OCI-LY1 (cell line): ENCODE data around the gene C17orf114.

Experiments
- H2AFZ ChIP-seq: fragments of 200-600 bp; sonication (generic), shearing (Covaris generic); 2 replicates; pipeline ENCODE4 v1.6.0; 2014; ENCODE audit warnings: antibody characterized with exemption, mild to moderate bottlenecking, low read length
- H3F3A ChIP-seq: fragments of 200-600 bp; sonication (generic), shearing (Covaris generic); 2 replicates; pipeline ENCODE4 v1.6.0; 2014; ENCODE audit warnings: mild to moderate bottlenecking, antibody characterized with exemption, low read length, moderate library complexity; ENCODE audit not compliant: insufficient read depth
- H3K27ac ChIP-seq: fragments of 200-600 bp; sonication (generic); 2 replicates; pipeline ENCODE4 v1.5.1; 2014; ENCODE audit warnings: low read length, mixed run types, mild to moderate bottlenecking, low read depth; ENCODE audit not compliant: poor library complexity, severe bottlenecking
- H3K27me3 ChIP-seq: fragments of 200-600 bp; sonication (generic); 2 replicates; pipeline ENCODE4 v1.6.0; 2014; ENCODE audit warnings: antibody characterized with exemption, mild to moderate bottlenecking, low read length, moderate library complexity; ENCODE audit not compliant: insufficient read depth
- H3K36me3 ChIP-seq: fragments of 200-600 bp; sonication (generic); 2 replicates; pipeline ENCODE4 v1.6.1; 2014; ENCODE audit warnings: mild to moderate bottlenecking, antibody characterized with exemption, low read length, moderate library complexity, mixed read lengths; ENCODE audit not compliant: insufficient read depth
- H3K4me1 ChIP-seq: fragments of 200-600 bp; sonication (generic); 2 replicates; pipeline ENCODE4 v1.5.1; 2014; ENCODE audit warnings: mild to moderate bottlenecking, low read length, moderate library complexity; ENCODE audit not compliant: insufficient read depth, severe bottlenecking
- H3K4me2 ChIP-seq: fragments of 200-600 bp; sonication (generic), shearing (Covaris generic); 2 replicates; pipeline ENCODE4 v1.6.1; 2014; ENCODE audit warnings: low read length
- H3K4me3 ChIP-seq: fragments of 200-600 bp; sonication (generic); 2 replicates; pipeline ENCODE4 v1.5.1; 2014; ENCODE audit warnings: low read length, low read depth, mild to moderate bottlenecking, mixed read lengths; ENCODE audit not compliant: poor library complexity, severe bottlenecking
- H3K79me2 ChIP-seq: fragments of 200-600 bp; shearing (Covaris generic); 2 replicates; pipeline ENCODE4 v1.6.1; 2016; ENCODE audit warnings: mixed run types, low read length, mixed read lengths; ENCODE audit not compliant: insufficient read depth
- H3K9ac ChIP-seq: fragments of 200-600 bp; sonication (generic), shearing (Covaris generic); 2 replicates; pipeline ENCODE4 v1.6.1; 2014; ENCODE audit warnings: mild to moderate bottlenecking, low read length, mixed read lengths
- H3K9me2 ChIP-seq: fragments of 200-600 bp; sonication (generic), shearing (Covaris generic); 2 replicates; pipeline ENCODE4 v1.6.1; 2014; ENCODE audit warnings: low read depth, mild to moderate bottlenecking, low read length, mixed read lengths
- H3K9me3 ChIP-seq: fragments of 200-600 bp; shearing (Covaris generic); 2 replicates; pipeline ENCODE4 v1.6.1; 2014; ENCODE audit warnings: low read length, mixed read lengths
- H4K20me1 ChIP-seq: fragments of 200-600 bp; sonication (generic), shearing (Covaris generic); 2 replicates; pipeline ENCODE4 v1.6.0; 2016; ENCODE audit warnings: mild to moderate bottlenecking, low read length; ENCODE audit not compliant: insufficient read depth
- CTCF ChIP-seq: fragments of 200-600 bp; sonication (generic), shearing (Covaris generic); IDR thresholded peaks from 2 replicates; pipeline ENCODE4 v1.5.1; 2017; ENCODE audit warnings: mild to moderate bottlenecking, antibody characterized with exemption, low read length, moderate library complexity, mixed read lengths
- EZH2 ChIP-seq: fragments of 200-600 bp; sonication (generic), shearing (Covaris generic); IDR thresholded peaks from 2 replicates; pipeline ENCODE4 v1.8.0; 2017; ENCODE audit warnings: borderline replicate concordance, mixed run types, mild to moderate bottlenecking, antibody characterized with exemption, low read length, moderate library complexity, mixed read lengths

Gene C17orf114

DNA sequence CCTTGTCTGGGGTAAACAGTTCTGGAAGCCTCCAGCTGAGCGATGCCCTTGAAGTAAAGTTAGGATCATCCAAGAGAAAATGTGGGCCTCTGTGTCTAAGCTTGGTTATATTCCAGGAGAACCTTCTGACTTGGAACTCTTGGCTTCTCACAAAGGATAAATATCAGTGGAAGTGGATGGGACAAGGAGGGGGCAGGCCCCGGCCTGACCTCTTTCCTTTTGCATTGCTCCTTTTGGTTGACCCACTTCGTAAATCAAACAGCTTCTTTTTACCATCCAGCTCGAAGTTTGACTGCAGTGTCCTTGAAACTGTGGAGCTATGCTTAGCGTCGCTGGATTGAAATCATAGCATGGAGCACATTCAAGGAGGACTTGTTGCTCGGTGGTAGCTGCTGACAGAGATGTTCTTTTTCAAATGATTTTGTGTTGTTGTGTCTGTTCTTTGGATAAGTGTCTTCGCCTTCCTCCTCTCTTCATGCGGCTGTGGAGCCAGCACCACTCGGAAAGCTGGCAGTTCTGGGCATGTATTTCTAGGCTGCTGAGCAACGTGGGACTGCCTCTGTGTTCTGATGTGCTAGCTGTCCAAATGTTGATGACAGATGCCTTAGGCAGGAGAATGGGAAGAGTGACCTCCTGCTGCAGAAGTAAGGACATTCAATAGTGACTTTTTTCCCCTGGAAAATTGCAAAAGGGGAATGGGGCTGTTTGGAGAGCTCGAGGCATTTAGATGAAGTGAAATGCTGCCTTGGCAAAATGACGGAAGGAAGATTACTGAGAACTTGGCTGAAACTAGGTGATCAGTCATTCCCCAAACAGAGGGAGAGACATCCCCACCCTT lies 35.6 kb upstream of the C17orf114 start:
- peaks cover 9% of the 10 kb centered on the region; the same call in 1 of the 2 replicates for H3K36me3 ChIP-seq
- TF ChIP-seq EZH2 (no peak), CTCF (no peak)
- no peaks in the 10 kb centered on the region; the same call in 1 of the 2 replicates for H3K79me2 ChIP-seq
- H3K4me2 ChIP-seq, result no peak overlapping the region
- H3K4me1 ChIP-seq, result peaks cover 24% of the 10 kb centered on the region
- no peak overlapping the region for H2AFZ ChIP-seq
- no peak overlapping the region for H3K27ac ChIP-seq
- H3F3A ChIP-seq, result no peaks in the 10 kb centered on the region
- no peaks in the 10 kb centered on the region for H3K9me2 ChIP-seq
- H4K20me1 ChIP-seq, result no peaks in the 10 kb centered on the region; the same call in 1 of the 2 replicates
- no peaks in the 10 kb centered on the region for H3K27me3 ChIP-seq
- no peaks in the 10 kb centered on the region for H3K9me3 ChIP-seq
- no peak overlapping the region for H3K4me3 ChIP-seq
- H3K9ac ChIP-seq, result no peak overlapping the region

DNA sequence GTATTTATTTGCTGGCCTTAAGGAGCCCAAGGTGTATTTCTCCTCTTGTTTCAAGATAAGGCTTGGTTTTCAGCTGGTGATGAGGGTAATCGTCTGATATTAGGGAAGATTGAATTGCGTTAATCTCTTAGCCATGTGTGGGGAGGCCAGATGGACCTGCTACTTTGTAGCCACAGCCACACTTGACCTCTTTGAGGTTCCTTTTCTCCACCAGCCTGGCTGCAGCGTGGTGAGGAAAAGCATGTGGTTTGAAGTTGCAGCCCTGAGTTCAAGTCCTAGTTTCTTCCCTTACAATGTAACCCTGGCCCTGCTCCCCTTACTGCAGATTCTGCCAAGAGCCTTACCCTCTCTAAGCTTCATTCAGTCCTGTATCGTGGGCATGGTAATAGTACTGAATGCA lies 34.1 kb upstream of the C17orf114 start:
- Histone ChIP-seq H2AFZ (no peak overlapping the region), H3K79me2 (no peaks in the 10 kb centered on the region; the same call in 1 of the 2 replicates), H3F3A (no peaks in the 10 kb centered on the region), H3K9ac (no peak overlapping the region; the same call in 1 of the 2 replicates), H3K9me2 (no peaks in the 10 kb centered on the region), H3K36me3 (peaks cover 9% of the 10 kb centered on the region; the same call in 1 of the 2 replicates), H3K27me3 (no peaks in the 10 kb centered on the region), H3K4me3 (no peak overlapping the region), H3K27ac (peak overlapping the region; percentile 7), H4K20me1 (no peaks in the 10 kb centered on the region; the same call in 1 of the 2 replicates), H3K4me2 (no peak overlapping the region), H3K9me3 (no peaks in the 10 kb centered on the region), H3K4me1 (peaks cover 24% of the 10 kb centered on the region)
- TF ChIP-seq EZH2 (no peak), CTCF (no peak)

DNA sequence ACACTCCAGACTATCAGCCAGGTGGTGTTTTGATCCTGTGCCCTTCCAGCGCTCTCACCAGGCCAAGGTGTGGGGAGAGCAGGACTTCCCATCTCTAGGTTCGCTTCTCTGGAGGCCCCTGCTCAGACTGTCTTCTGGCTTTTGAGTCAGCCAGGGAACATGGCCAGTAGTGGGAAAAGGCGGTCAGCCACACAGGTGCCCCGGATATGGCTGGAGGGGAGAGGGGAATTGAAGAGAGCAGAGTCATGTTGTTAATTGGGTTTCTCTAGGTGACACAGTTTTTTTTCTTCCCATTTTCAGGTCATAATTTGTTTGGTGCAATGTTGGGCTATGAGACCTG lies 32.5 kb upstream of the C17orf114 start:
- Histone ChIP-seq H3F3A (no peaks in the 10 kb centered on the region), H2AFZ (no peak overlapping the region), H3K4me3 (peak overlapping the region; percentile 96), H3K9me3 (no peaks in the 10 kb centered on the region), H3K27me3 (no peaks in the 10 kb centered on the region), H3K9ac (peak overlapping the region; percentile 94; the same call in 1 of the 2 replicates), H3K79me2 (no peaks in the 10 kb centered on the region; the same call in 1 of the 2 replicates), H3K27ac (no peak overlapping the region), H3K36me3 (peaks cover 9% of the 10 kb centered on the region; the same call in 1 of the 2 replicates), H3K9me2 (no peaks in the 10 kb centered on the region), H4K20me1 (no peaks in the 10 kb centered on the region), H3K4me2 (peak overlapping the region; percentile 100), H3K4me1 (peaks cover 24% of the 10 kb centered on the region)
- TF ChIP-seq EZH2 (no peak), CTCF (no peak)
